ENCODE data around the gene ARHGAP8.

The ARHGAP8 gene

DNA sequence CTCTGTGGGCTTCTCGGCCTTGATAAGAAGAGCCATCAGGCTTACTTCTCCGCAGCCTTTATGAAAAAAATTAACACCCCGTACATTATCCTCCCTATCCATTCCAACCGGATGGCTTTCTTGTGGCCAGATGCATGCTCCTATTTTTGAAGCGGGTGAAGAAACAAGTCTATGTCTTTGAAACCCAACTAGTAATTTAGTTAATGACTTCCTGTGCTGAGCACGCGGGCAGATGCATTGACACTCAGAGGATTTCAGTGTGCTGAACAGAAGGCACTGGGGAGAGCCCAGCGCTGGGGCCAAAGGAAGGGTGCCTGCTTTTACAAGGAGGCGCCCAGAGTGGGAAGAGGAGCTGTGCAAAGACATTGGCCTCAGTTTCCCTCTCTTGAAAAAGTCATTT lies 53.3 kb downstream of the ARHGAP8 start:
- DNase-seq (ENCODE audit: low read depth) = no peak

DNA sequence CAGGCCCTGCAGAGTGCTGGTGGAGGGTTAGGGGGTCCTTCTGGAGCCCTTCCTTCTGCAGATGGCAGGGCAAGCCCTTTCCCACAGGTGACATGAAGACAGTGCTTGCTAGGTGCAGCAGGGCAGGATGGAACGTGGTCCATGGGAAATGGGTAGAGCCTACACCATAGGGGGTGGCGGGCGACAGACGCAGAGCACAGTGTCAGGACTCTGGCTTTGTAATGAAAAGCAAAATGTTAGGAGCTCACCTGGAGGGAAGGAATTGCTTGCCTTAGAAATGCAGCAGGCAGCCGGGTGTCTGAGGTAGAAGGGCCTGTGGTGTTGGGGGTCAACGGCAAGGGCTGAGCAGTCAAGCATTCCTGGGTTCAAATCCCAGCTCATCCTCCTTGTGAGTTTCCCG lies 54.9 kb downstream of the ARHGAP8 start:
- no peak for DNase-seq (ENCODE audit: low read depth)

DNA sequence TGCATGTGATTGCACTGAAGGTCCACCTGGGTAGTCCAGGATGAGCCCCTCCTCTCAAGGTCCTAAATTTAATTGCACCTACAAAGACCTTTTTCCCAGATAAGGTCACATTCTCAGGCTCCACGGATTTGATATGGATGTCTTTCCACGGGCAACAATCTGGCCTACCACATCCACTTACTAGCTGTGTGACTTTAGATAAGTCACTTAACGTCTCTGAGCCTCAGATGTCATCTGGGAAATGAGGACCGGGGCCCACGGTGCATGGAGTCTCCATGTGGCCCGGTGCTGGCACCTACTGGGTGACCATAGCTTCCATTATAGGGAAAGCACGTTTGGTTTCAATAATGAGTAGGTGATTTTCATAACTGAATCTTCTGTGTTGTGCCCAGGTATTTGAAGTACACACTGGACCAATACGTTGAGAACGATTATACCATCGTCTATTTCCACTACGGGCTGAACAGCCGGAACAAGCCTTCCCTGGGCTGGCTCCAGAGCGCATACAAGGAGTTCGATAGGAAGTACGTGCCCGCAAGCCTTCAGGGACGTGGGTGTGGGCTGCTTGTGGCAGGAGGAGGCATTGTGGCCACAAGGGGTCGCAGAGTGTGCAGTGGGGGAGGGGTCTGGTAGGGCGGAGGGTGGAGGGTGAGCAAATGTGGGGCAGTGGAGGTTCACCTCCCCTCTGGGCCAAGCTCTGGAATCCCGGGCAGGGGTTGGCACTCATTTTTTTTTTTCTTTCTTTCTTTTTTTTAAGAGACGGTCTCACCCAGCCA lies 55.7 kb downstream of the ARHGAP8 start:
- DNase-seq (ENCODE audit: low read depth) = no peak

DNA sequence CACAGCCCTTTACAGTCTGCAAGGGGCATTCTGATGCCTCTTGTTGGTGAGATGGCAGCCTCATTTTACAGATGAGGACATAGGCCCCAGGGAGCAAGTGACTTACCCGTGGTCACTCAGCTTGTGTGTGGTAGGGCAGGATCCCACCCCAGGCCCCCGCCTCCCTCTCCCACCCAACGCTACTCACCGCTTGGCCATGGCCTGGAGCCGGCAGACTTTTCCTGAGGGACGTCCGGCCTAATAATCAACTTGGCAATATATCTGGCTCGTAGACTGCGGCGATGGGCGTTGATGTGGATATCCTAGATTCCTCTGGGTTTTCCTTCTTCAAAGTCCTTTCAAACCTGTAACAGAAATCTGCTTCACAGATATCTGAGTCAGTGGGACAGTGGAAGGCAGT lies 57.1 kb downstream of the ARHGAP8 start:
- DNase-seq (ENCODE audit: low read depth) = no peak

DNA sequence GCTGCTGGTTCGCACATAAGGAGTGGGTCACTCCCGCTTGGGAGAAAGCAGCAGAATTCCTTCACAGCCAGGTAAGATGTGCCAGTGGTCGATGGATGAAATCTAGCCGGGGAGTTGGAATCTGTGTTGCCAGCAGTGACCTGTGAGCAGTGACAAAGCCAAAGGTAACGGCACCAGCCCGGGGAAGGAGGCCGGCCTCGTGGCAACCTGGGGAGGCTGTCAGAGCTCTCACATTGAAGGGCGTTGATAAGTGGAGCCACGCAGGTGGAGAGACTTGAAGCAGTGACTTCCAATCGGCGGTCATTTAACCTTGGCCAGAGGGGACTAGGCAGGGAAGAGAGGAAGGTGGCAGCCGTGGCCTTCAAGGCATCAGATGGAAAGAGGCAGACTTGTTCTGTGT lies 58.8 kb downstream of the ARHGAP8 start:
- no peak for DNase-seq (ENCODE audit: low read depth)

DNA sequence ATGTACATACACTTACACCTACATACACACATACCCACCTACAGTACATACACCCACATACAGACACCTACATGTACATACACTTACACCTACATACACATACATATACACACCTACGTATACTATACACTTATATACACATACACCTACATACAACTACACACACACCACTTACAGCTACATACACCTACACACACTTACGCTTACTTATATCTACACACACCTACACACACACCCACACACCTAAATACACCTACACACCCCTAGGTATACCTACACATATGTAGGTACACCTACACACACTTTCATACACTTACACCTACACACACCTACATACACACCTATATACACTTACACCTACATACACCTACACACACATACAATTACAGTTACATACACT lies 61.0 kb downstream of the ARHGAP8 start:
- DNase-seq (ENCODE audit: low read depth) = no peak

DNA sequence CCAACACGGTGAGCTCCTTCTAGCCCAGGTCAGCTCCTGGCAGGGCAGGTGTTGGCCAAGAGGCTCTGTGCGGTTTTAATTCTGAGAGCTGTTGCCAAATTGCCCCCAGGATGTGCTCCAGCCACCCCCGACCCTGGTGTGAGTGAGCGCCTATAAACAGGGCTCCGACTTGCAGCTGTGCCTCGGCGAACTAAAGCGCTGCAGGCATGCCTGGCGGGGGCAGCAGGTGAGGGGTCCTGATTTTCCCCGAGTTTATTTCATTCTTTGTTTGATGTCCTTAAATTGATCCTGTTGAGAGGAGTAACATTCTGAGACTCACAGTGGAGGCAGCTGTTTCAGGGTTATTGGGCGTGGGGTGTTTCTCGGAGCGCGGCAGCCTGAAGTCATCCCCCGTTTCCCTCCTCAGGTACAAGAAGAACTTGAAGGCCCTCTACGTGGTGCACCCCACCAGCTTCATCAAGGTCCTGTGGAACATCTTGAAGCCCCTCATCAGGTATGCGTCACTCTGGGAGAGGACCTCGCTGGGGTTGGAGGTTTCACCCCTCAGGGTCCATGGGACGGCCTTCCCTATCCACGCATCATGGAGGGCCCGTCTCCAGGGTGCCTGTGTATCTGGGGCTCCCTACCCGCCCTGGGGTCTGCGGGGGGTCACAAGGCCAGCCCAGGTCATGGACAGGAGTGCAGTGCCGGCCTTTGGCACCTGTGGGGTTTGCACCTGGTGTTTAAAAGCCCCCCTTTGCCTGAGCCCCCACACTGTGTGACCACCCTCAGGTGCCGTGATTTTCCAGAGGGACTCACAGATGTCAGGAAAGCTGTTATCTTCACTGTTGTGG lies 62.1 kb downstream of the ARHGAP8 start:
- no peak for DNase-seq (ENCODE audit: low read depth)

DNA sequence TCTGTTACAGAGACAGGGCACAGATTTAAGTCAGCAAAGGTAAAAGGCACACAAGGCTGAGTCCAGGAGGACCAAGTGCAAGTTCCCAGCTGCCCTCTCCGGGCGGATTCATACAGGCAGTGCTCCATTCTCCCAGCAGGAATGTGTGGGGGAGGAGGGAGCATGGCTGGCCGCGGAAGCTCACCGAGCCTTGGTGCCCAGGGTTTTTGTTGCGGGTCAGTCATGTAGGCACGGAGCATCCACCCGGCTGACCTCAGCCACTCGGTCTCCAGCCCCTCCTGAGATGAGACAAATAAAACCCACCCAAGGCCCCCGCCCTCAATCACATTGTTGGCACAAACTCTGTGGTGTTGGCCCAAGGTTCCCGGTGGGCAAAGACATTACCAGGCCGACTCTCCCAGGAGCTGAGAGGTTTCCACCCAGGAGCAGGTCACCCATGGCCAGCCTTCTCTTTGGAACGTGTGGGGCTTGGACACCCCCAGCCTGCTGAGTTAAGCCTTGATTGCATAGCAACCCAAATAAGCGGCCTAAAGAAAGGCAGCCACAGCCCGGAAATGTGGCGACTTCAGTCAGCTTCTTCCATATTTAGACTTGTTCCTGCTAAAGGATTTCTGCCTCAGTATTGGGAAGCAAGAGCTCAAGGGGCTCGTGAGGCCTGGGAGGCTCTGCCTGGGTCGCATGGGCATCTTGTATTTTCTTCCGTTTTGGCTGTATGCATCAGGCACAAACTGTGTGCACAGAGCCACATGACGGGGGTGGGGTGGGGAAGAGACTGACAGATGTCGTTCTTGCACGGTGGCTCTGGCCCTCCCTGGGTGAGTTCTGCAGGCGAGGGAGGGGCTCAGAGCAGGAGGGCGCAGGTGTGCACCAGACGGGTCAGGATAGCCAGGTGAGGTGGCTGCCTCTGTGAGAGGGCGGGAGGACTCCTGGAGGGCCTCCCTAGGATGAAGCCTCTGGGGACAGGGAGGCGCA lies 63.0 kb downstream of the ARHGAP8 start:
- no peak for DNase-seq (ENCODE audit: low read depth)

DNA sequence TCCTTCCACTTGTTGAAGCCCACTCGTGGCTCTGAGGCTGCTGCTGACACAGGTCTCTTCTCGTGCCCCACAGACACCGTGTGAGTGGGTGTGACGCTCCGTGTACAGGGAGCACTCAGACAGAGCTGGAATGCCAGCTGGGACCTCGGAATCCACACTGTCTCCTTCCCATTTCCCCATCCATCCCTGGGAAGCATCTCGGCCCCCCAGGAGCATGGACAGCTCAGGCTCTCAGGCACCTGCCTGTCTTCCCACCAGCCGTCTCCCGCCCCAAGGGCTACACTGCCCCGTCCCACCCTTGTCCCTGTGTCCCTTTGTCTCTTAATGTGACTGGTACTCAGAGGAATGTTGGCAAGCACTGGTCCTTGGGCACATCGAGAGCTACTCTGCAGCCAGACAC lies 63.8 kb downstream of the ARHGAP8 start:
- DNase-seq (ENCODE audit: low read depth) = no peak

DNA sequence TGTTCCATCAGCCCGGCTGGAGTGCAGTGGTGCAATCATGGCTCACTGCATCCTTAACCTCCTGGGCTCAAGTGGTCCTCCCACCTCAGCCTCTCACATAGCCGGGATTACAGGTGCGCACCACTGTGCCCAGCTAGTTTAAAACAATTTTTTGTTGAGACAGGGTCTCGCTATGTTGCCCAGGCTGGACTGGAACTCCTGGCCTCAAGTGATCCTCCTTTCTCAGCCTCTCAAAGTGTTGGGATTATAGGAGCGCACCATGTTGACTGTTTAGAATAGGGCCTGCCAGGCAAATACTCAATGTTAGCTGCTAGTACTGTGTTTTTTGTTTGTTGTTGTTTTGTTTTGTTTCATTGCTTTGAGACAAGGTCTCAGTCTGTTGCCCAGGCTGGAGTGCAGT lies 66.4 kb downstream of the ARHGAP8 start:
- DNase-seq (ENCODE audit: low read depth) = no peak

DNA sequence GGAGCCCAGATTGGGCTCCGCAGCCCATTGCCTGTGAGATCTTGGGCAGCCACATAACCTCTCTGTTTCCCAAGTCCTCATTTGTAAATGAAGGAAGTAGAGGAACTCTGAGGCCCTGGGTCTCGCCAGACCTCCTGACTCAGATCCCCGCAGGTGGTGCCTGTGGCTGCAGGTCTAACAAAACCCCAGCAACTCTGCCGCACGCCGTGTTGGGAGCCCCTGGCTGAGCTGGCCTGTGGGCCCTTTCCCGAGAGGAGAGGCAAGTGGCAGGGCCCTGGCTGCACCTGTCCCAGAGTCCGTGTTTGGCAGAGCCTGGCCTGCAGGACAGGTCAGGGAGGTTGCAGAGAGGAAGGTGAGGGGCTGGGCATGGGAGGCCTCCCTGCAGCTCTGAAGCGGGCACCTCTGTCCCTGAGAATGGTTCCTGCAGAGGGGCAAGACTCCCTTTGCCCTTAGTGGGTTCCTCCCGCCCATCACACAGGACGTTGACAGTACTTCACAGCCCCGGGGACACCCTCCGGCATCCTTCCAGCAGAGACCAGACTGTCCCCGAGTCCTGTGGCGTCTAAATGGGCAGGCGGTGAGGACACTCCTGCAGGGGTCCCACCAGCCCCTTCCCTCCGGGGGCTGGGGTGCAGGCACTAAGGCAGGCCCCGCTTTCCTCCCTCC lies 67.7 kb downstream of the ARHGAP8 start:
- no peak for DNase-seq (ENCODE audit: low read depth)

DNA sequence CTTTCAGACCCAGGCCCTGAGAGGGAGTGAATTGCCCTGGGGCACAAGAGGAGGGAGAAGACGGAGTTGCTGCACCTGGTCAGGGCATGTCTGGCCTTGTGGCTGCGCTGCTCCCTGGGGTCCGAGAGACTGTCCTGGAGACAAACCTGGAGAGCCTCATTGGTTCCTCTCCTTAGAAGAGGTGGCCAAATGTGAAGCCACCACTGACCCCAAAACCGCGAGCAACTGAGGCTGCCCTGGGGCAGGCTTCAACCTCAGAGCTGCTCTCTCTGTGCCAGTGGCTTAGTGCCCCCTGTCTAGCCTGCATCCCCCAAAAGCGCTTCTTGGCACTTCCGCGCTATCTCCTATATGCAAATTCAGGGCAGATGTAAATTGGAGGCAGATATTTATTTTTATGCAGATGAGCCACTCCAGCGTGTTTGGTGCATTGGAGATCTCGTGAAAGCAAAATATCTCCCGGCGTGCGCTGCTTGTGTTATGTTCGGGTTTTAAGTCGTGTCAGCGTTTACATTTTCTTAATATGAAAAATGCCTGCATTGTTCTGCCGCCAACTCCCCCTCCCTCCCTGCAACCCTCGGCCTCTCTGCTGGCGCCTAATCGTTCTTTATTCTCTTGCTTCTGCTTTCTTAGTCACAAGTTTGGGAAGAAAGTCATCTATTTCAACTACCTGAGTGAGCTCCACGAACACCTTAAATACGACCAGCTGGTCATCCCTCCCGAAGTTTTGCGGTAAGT lies 69.5 kb downstream of the ARHGAP8 start:
- DNase-seq (ENCODE audit: low read depth) = no peak

DNA sequence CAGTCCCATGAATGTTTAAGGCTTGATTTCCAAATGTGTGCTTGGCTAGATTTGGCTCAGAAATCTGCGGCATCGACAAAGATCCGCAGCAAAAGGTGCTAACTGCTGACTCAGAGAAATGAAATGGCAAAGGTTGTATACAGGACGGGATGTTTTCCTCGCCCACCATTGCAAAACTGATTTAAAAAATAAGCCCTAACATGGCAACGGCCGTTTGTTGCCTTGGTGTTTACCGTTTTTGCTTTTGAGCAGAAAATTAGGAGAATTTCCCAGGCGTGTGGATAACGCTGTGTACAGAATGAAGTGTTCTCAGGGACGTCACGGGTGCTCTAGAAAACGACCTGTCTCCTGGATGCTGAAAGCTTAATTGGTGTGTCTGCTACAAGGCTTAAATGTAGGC lies 70.2 kb downstream of the ARHGAP8 start:
- DNase-seq (ENCODE audit: low read depth) = no peak

DNA sequence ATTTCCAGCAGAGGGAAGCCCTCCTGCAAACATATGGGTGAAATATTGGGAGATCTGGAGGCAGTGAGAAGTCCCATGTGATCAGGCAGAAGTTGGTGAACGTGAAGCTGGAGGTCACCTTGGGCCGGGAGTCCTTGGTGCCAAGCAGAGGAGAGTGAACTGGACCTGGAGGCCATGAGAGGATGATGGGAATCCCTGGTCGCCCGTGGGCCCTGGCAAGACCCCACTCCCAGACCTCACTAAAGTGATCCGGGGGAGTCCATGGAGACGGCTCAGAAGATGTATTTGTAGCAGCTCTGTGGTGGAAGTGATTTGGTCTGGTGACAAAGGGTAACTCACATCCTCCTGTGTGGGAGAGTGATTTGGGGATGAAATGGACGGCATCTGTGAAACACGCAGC lies 71.0 kb downstream of the ARHGAP8 start:
- DNase-seq (ENCODE audit: low read depth) = no peak

DNA sequence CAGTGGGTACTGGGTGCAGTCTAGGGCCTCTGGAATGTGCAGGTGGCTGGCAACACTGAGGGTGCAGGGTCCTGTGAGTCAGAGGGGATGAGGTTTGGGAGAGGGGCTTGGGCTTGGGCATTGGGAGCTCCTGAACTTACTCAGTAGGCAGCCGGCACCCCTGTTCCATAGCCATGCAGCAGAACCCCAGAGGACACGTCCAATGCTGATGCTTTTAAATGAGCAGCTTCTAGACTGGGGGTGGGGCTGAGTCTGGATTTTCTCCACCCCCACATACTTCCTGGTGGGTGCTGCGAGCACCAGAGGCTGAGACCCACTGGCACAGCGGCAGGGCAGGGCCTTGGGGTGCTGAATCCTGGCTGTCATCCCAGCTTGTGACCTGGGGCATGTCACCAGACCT lies 71.4 kb downstream of the ARHGAP8 start:
- no peak for DNase-seq (ENCODE audit: low read depth)

DNA sequence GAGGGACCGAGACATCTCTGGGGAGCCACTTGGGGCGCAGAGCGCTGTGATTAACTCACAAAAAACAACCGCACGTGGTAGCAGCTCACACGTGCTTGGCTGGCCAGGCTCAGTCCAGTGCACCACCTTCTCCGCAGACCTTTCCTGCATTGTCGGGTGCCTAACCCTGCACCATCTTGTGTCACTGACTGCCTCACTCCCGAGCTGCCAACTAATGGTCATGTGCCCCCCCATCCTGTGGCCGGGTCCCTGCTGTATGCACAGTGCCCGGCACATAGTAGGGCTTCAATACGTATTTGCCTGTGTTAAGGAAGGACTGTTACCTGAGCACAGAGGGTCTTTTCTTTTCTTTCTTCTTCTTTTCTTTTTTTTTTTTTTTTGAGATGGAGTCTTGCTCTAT lies 71.9 kb downstream of the ARHGAP8 start:
- DNase-seq (ENCODE audit: low read depth) = no peak

DNA sequence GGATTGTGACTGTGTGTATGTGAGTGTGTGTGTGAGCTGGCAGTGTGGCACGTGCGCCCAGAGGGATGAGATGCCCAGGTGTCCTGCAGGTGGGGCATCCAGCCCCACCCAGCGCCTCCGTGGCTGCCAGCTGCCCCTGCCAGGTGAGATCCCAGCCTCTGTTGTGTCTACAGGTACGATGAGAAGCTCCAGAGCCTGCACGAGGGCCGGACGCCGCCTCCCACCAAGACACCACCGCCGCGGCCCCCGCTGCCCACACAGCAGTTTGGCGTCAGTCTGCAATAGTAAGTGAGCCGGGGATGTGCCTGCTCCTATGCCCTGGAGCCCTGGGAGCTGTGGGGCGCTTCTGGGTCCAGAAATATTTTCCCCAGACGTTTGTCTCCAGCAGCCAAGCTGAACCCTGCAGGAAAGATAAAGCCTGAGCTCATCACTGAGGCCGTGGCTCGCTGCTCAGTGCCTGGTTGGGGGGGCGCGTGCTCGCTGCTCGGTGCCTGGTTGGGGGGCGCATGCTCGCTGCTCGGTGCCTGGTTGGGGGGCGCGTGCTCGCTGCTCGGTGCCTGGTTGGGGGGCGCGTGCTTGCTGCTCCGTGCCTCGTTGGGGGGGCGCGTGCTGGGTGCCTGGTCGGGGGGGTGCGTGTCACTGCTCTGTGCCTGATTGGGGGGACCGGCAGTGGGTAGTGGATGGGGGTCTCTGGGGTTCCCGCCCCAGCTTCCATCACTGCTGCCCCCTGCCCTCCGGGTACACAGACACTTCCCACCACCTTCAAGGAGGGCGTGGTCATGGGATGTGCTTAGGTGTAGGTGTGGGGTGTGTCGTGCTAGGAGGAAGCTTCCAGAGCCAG lies 73.2 kb downstream of the ARHGAP8 start:
- no peak for DNase-seq (ENCODE audit: low read depth)

DNA sequence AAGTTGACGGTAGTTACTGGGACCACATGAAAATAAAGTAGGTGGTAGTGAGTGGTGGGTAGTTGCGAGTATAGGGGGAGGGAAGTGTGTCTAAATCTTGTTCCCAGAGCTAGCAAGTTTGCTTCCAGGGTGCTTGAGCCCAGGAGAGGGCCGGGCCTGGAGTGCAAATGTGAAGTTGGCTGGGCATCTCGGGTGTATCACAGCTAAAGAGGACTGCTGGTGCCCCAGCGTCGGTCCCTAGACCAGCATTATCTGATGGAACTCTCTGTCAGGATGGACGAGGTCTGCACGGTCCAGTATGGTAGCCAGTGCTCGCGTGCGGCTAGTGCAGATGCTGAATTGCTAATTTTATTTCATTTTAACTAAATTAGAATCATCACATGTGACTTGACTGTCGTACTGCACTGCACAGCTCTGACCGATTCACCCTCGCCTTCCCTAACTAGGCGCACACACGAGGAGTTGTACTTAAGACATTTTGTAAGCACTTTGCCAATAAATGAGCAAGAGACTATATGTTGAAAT lies 75.4 kb downstream of the ARHGAP8 start:
- no peak for DNase-seq (ENCODE audit: low read depth)

DNA sequence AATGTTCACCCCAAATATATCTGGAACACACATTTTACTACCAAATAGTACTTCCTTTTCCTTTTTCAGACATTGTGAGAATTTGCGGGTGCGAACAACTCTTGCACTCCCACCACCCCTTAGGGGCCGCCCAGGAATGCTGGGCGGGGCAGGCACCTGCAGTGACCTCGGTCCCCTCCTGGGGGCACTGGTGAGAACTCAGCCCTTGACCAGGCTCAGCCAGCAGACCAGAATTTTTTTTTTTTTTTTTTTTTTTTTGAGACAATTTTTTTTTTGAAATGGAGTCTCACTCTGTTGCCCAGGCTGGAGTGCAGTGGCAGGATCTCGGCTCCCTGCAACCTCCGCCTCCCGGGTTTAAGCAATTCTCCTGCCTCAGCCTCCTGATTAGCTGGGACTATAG lies 75.8 kb downstream of the ARHGAP8 start:
- no peak for DNase-seq (ENCODE audit: low read depth)

DNA sequence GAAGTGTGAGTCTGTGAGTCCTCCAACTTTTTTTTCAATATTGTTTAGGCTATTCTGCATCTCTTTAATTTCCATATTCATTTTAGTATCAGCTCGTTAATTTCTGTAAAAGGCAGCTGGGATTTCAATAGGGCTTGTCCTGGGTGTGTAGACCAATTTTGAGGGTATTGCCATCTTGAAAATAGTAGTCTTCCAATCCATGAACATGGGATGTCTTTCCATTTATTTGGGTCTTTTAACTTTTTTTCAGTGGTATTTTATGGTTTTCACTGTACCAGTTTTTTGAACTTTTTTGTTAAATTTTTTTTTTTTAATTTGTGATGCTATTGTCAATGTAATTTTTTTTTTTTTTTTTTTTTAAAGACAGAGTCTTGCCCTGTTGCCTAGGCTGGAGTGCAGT lies 79.5 kb downstream of the ARHGAP8 start:
- no peak for DNase-seq (ENCODE audit: low read depth)
